Fibroblast of lung (primary cell): ENCODE results near the gene PRKACG. TPM values are rescaled to one million over a fixed set of nuclear protein-coding genes. Genes with fewer than 3 reads are reported as not detected.

Experiments used
- DNase-seq, 2 donors: peaks; one replicate each; pipeline versions ENCODE4 v3.0.0 to v3.0.0-alpha.2; 2010; ENCODE audit warnings: low read depth in 2 of 2
- H2AFZ ChIP-seq: 2 replicates; pipeline ENCODE4 v1.5.1; 2012; ENCODE audit warnings: low read length, control low read depth, inconsistent platforms
- H3K27ac ChIP-seq: 2 replicates; pipeline ENCODE4 v1.5.1; 2011; ENCODE audit warnings: low read length, control low read depth; ENCODE audit not compliant: insufficient read depth
- H3K27me3 ChIP-seq: 2 replicates; pipeline ENCODE4 v1.5.1; 2011; ENCODE audit warnings: mild to moderate bottlenecking, low read length; ENCODE audit not compliant: control insufficient read depth, insufficient read depth
- H3K36me3 ChIP-seq: 2 replicates; pipeline ENCODE4 v1.5.1; 2011; ENCODE audit warnings: low read length; ENCODE audit not compliant: control insufficient read depth, insufficient read depth
- H3K4me1 ChIP-seq: 2 replicates; pipeline ENCODE4 v1.5.1; 2011; ENCODE audit warnings: low read length; ENCODE audit not compliant: control insufficient read depth, insufficient read depth; ENCODE audit errors: extremely low read depth
- H3K4me2 ChIP-seq: 2 replicates; pipeline ENCODE4 v1.5.1; 2011; ENCODE audit warnings: low read length, control low read depth; ENCODE audit not compliant: insufficient read depth; ENCODE audit errors: extremely low read depth
- H3K4me3 ChIP-seq, 4 experiments: fragments of 200-600 bp in 1 of 4; sonication (generic) in 1 of 4; replicated peaks in 1 of 4; 2 replicates each; pipeline ENCODE4 v1.5.1; 2011 to 2016; ENCODE audit warnings: low read length in 4 of 4, low read depth in 3 of 4, mild to moderate bottlenecking in 3 of 4, control low read depth in 2 of 4, inconsistent platforms in 1 of 4, mixed read lengths in 1 of 4; ENCODE audit not compliant: insufficient read depth in 1 of 4; ENCODE audit errors: control extremely low read depth in 1 of 4
- H3K79me2 ChIP-seq: 2 replicates; pipeline ENCODE4 v1.5.1; 2012; ENCODE audit warnings: mild to moderate bottlenecking, low read length, inconsistent platforms; ENCODE audit not compliant: control insufficient read depth, insufficient read depth
- H3K9ac ChIP-seq: 2 replicates; pipeline ENCODE4 v1.5.1; 2011; ENCODE audit warnings: mild to moderate bottlenecking, low read length, control low read depth; ENCODE audit not compliant: insufficient read depth
- H3K9me3 ChIP-seq: 2 replicates; pipeline ENCODE4 v1.5.1; 2012; ENCODE audit warnings: low read depth, low read length; ENCODE audit not compliant: control insufficient read depth, insufficient read depth
- H4K20me1 ChIP-seq: 2 replicates; pipeline ENCODE4 v1.5.1; 2011; ENCODE audit warnings: low read length; ENCODE audit not compliant: control insufficient read depth, insufficient read depth; ENCODE audit errors: extremely low read depth
- EZH2 ChIP-seq: IDR thresholded peaks from 2 replicates; pipeline ENCODE4 v1.5.1; 2012; ENCODE audit warnings: low read length, control low read depth, mild to moderate bottlenecking; ENCODE audit errors: missing control alignments
- polyA plus RNA-seq, 2 donors: library from polyadenylated mRNA; depleted of rRNA in 1 of 2; stranded (reverse) in 1 of 2; unstranded in 1 of 2; fragments of >200 nt; gene quantifications; 2 replicates each; pipeline ENCODE4 v1.2.1, GENCODE V29; 2011 to 2012; ENCODE audit warnings: missing spikeins in 1 of 2
- total RNA-seq: library from RNA; depleted of rRNA; stranded (reverse); fragments of >200 nt; gene quantifications from 2 replicates; pipeline ENCODE4 v1.2.1, GENCODE V29; 2014
- TF ChIP-seq, protein P1 (sequence below), 2 donors: IDR thresholded peaks in 1 of 2; conservative IDR thresholded peaks in 1 of 2; 1 replicate in 1 of 2; 2 replicates in 1 of 2; pipeline ENCODE4 v1.5.1; 2011 to 2012; ENCODE audit warnings: low read length in 2 of 2, control low read depth in 1 of 2, inconsistent platforms in 1 of 2, low read depth in 1 of 2, mild to moderate bottlenecking in 1 of 2

PRKACG gene
- total and polyA plus RNA-seq, 2 donors (not counting 1 experiment from before 2014, with no cell fraction given), result not detected

GRCh38 chr9:68983522-68984424 is 30.1 kb downstream of the PRKACG start:
- Histone ChIP-seq H3K4me3 (no peak overlapping the region), H3K27ac (no peak overlapping the region), H2AFZ (no peak overlapping the region), H3K4me1 (no peaks in the 10 kb centered on the region), H3K27me3 (peaks cover 5% of the 10 kb centered on the region), H3K9me3 (no peaks in the 10 kb centered on the region), H3K36me3 (no peaks in the 10 kb centered on the region), H4K20me1 (no peaks in the 10 kb centered on the region), H3K9ac (no peak overlapping the region), H3K79me2 (no peaks in the 10 kb centered on the region), H3K4me2 (no peak overlapping the region)
- no peak for DNase-seq
- TF ChIP-seq, protein P1, sequence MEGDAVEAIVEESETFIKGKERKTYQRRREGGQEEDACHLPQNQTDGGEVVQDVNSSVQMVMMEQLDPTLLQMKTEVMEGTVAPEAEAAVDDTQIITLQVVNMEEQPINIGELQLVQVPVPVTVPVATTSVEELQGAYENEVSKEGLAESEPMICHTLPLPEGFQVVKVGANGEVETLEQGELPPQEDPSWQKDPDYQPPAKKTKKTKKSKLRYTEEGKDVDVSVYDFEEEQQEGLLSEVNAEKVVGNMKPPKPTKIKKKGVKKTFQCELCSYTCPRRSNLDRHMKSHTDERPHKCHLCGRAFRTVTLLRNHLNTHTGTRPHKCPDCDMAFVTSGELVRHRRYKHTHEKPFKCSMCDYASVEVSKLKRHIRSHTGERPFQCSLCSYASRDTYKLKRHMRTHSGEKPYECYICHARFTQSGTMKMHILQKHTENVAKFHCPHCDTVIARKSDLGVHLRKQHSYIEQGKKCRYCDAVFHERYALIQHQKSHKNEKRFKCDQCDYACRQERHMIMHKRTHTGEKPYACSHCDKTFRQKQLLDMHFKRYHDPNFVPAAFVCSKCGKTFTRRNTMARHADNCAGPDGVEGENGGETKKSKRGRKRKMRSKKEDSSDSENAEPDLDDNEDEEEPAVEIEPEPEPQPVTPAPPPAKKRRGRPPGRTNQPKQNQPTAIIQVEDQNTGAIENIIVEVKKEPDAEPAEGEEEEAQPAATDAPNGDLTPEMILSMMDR (conservative IDR thresholded peaks at IDR 0.05 in 1 of 2, IDR thresholded peaks at IDR 0.05 in 1 of 2; ENCODE audit: low read depth in 1 of 2, low read length in 2 of 2), result no peak
- TF ChIP-seq EZH2, result no peak

DNA sequence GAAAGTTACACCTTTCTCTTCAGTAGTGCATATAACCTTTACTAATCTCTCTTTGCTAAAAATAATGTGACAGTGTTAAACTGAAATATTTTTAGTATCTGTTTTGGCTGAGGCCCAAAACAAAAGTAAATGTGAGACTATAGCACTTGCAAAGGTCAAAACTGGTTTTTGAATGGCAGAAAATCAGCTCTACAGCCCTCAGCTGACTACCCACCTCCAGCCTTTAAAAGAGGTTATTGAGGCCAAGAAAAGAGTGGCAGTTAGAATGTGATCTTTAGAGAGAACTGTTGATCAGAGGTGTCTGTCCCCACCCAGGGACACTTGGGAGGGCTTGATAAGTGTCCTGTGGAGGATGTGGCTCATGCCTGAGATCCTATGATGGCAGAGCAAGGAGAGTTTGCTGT is 30.9 kb downstream of the PRKACG start:
- TF ChIP-seq, protein P1 (conservative IDR thresholded peaks at IDR 0.05 in 1 of 2, IDR thresholded peaks at IDR 0.05 in 1 of 2; ENCODE audit: low read depth in 1 of 2, low read length in 2 of 2), result no peak
- TF ChIP-seq EZH2, result no peak
- no peak overlapping the region for H2AFZ ChIP-seq
- no peaks in the 10 kb centered on the region for H3K4me1 ChIP-seq
- H4K20me1 ChIP-seq, result no peaks in the 10 kb centered on the region
- H3K9me3 ChIP-seq, result no peaks in the 10 kb centered on the region
- no peak overlapping the region for H3K9ac ChIP-seq
- H3K79me2 ChIP-seq, result no peaks in the 10 kb centered on the region
- H3K27ac ChIP-seq, result no peak overlapping the region
- H3K4me2 ChIP-seq, result no peak overlapping the region
- H3K27me3 ChIP-seq, result peaks cover 5% of the 10 kb centered on the region
- H3K4me3 ChIP-seq, result no peak overlapping the region
- no peak for DNase-seq
- H3K36me3 ChIP-seq, result no peaks in the 10 kb centered on the region

GRCh38 chr9:68981789-68982188 is 32.1 kb downstream of the PRKACG start:
- Histone ChIP-seq H3K79me2 (no peaks in the 10 kb centered on the region), H3K4me1 (no peaks in the 10 kb centered on the region), H4K20me1 (no peaks in the 10 kb centered on the region), H3K9me3 (no peaks in the 10 kb centered on the region), H2AFZ (no peak overlapping the region), H3K9ac (no peak overlapping the region), H3K36me3 (no peaks in the 10 kb centered on the region), H3K4me2 (no peak overlapping the region), H3K27me3 (peaks cover 5% of the 10 kb centered on the region), H3K4me3 (no peak overlapping the region), H3K27ac (no peak overlapping the region)
- DNase-seq, result no peak
- no peak for TF ChIP-seq EZH2
- TF ChIP-seq, protein P1 (conservative IDR thresholded peaks at IDR 0.05 in 1 of 2, IDR thresholded peaks at IDR 0.05 in 1 of 2; ENCODE audit: low read depth in 1 of 2, low read length in 2 of 2), result no peak
